ENCODE data around the gene SMC1B. TPM values are rescaled to one million over a fixed set of nuclear protein-coding genes. Genes with fewer than 3 reads are reported as not detected.

SMC1B gene
- total RNA-seq, 1 experiment from 2014 or later, result 0.10 TPM

- no peaks in the 10 kb centered on the region for H3K9me3 ChIP-seq (ENCODE audit: control insufficient read depth, insufficient read depth, low read depth, low read length)
- ATAC-seq (no peak), DNase-seq (ENCODE audit: low read depth, low spot score) (no peak)
- intact Hi-C loops (cut with micrococcal nuclease; ENCODE audit: unreplicated experiment) (no loop called here), in situ Hi-C loops (cut with HindIII; ENCODE audit: low pct_unique_long_range_greater_than_20kb, low sequenced_read_pairs) (no loop called here)
- POLR2A ChIA-PET, result no interaction called here
- TF ChIP-seq SIN3A (IDR thresholded peaks at IDR 0.05; ENCODE audit: borderline replicate concordance, insufficient read depth, low read depth, low read length) (no peak), REST (IDR thresholded peaks at IDR 0.05; ENCODE audit: insufficient read depth in 1 of 2, low read depth in 2 of 2, low read length in 1 of 2) (no peak), TCF7L2 (IDR thresholded peaks at IDR 0.05; ENCODE audit: low read depth, low read length) (no peak), POLR2AphosphoS5 (IDR thresholded peaks at IDR 0.05; ENCODE audit: low read depth, low read length) (no peak), CTCF (IDR thresholded peaks at IDR 0.05) (no peak)
- BruUV-seq (replicated peaks), result no TSS peak
- CTCF ChIA-PET, result no interaction called here
- H3K36me3 ChIP-seq (ENCODE audit: control insufficient read depth, insufficient read depth, low read length), result no peaks in the 10 kb centered on the region
- no peaks in the 10 kb centered on the region for H3K4me1 ChIP-seq (ENCODE audit: control insufficient read depth, insufficient read depth, low read length)
- H3K27ac ChIP-seq (ENCODE audit: low read length), result no peak overlapping the region
- no peaks in the 10 kb centered on the region for H3K27me3 ChIP-seq (ENCODE audit: control insufficient read depth, insufficient read depth, low read length)
- H3K4me3 ChIP-seq (ENCODE audit: low read depth in 2 of 2, low read length in 2 of 2), result no peak overlapping the region
Measured at GRCh38 chr22:45336971-45337431, 76.4 kb downstream of the SMC1B start.

- POLR2A ChIA-PET, result no interaction called here
- intact Hi-C loops (cut with micrococcal nuclease; ENCODE audit: unreplicated experiment), result no loop called here
- H3K27ac ChIP-seq (ENCODE audit: low read length), result no peak overlapping the region
- in situ Hi-C loops (cut with HindIII; ENCODE audit: low pct_unique_long_range_greater_than_20kb, low sequenced_read_pairs), result no loop called here
- CTCF ChIA-PET, result interaction anchor here (0.6 kb wide), 1 partner anchor 78 kb away, joined by 3 read pairs; no protein-coding TSS in a partner anchor
- no peak for TF ChIP-seq CTCF (IDR thresholded peaks at IDR 0.05)
- TF ChIP-seq POLR2AphosphoS5 (IDR thresholded peaks at IDR 0.05; ENCODE audit: low read depth, low read length), result no peak
- TF ChIP-seq REST (IDR thresholded peaks at IDR 0.05; ENCODE audit: insufficient read depth in 1 of 2, low read depth in 2 of 2, low read length in 1 of 2), result no peak
- TF ChIP-seq TCF7L2 (IDR thresholded peaks at IDR 0.05; ENCODE audit: low read depth, low read length), result no peak
- no peak for TF ChIP-seq SIN3A (IDR thresholded peaks at IDR 0.05; ENCODE audit: borderline replicate concordance, insufficient read depth, low read depth, low read length)
- DNase-seq (ENCODE audit: low read depth, low spot score) (no peak), ATAC-seq (no peak)
- H3K9me3 ChIP-seq (ENCODE audit: control insufficient read depth, insufficient read depth, low read depth, low read length), result no peaks in the 10 kb centered on the region
- H3K27me3 ChIP-seq (ENCODE audit: control insufficient read depth, insufficient read depth, low read length), result no peaks in the 10 kb centered on the region
- BruUV-seq (replicated peaks), result no TSS peak
- H3K36me3 ChIP-seq (ENCODE audit: control insufficient read depth, insufficient read depth, low read length), result no peaks in the 10 kb centered on the region
- H3K4me3 ChIP-seq (ENCODE audit: low read depth in 2 of 2, low read length in 2 of 2), result no peak overlapping the region
- no peaks in the 10 kb centered on the region for H3K4me1 ChIP-seq (ENCODE audit: control insufficient read depth, insufficient read depth, low read length)
Measured at GRCh38 chr22:45335854-45336522, 77.4 kb downstream of the SMC1B start.
